COLO829 (cell line): ENCODE measurements around the gene GARRE1.
A peak's percentile ranks its signal among the peaks of the same experiment; 100 is the strongest.
"Not testable (repeated sequence)": the region's sequence is repeated elsewhere in the genome, so short reads cannot be mapped to it uniquely, and the experiment has no call there.

Source experiments
- DNase-seq: peaks from one replicate; pipeline ENCODE4 v3.0.0; 2012; ENCODE audit warnings: low spot score

GARRE1 gene

DNA sequence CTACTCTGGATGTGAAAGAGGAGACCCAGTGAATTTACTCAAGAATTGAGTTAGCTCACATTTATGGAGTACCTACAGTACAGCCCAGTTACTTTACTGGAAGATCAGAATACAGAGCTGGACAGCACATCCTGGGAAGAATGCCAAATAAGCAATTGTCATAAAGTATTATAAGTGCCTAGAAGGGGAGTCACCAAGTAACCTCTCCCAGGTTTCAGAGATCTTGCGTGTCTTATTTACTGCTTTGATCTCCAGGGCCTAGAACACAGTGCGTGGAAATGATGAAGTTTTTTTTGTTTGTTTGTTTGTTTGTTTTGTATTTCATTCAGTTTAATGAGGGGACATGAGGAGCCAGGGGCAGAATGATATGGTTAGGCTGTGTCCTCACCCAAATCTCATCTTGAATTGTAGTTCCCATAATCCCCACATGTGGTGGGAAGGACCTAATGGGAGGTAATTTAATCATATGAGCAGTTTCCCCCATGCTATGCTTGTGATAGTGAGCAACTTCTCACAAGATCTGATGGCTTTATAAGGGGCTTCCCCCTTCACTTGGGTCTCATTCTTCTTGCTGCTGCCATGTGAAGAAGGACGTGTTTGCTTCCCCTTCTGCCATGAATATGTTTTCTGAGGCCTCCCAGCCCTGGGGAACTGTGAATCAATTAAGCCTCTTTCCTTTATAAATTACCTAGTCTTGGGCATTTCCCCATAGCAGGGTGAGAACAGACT is 5.2 kb downstream of the GARRE1 start:
- DNase-seq: no peak

DNA sequence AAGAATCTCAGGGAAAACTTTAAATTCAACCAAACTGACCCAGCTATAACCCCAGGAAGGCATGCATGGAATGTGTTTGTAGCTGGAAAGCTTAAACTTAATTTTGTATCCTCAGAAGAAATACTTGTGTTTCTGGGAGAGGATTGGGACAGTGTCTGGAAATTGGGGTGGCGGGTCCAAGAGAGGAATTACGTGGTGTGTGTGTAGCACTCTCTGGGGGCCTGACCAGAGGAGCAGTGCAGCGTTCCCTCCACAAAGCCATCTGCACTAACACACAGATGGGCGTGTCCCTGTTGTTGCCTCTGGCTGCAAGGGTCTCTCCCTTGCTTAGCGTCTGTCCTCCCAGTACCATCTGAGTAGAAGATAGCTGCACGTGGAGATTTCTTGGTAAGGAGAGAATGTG is 6.4 kb downstream of the GARRE1 start:
- DNase-seq: no peak

DNA sequence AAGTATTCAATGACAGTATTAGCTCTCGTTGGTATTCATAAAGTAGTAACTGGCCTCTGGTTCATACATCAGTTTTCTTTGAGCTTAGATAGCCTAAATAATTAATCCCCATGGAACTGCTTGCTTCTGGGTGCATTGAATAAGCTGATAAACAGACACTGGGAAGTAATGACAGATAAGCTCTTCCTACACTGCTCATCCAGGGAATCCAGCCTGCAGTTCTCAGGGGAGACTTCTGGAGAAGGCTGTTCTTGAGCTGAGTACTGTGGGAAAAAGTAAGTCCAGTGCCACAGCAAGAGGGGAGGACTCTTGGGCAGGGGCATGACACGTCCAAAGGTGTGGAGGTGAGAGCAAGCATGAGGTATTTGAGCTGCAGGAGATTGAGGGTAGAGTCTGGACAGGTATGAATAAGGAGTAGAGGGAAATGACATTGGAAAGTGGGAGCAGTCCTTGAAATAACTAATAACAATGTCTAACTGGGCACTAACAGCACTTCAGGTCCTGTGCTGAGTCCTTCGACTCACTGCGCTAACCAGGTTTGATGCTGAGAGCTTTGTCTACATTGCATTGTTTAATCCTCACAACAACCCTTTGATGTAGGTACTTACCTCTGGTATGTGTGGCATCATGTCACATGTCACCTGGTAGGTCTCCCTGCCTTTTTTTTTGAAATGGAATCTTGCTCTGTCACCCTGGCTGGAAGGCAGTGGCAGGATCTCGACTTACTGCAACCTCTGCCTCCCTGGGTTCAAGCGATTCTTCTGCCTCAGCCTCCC is 7.2 kb downstream of the GARRE1 start:
- DNase-seq: no peak

DNA sequence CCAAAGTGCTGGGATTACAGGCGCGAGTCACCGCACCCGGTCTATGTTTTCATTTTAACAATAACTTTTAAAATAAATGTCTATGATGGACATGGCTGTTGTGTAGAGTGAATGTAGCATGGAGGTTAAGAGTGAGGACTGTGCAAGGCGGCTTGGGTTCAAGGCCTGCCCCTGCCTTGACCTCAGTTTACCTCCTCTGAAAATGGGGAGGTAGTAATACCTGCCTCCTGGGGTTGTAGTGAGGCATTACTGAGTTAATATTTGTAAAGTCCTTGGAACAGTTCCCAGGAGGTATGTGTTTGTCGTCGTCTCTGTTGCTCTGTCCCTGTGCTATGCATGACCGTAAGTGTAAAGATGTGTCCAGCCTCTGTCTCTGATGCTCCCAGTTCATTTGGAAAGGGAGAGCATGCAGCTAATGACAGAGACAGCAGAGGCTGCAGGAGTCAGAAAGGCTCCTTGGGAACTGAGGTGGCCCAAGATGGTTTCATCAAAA is 9.4 kb downstream of the GARRE1 start:
- no peak for DNase-seq

DNA sequence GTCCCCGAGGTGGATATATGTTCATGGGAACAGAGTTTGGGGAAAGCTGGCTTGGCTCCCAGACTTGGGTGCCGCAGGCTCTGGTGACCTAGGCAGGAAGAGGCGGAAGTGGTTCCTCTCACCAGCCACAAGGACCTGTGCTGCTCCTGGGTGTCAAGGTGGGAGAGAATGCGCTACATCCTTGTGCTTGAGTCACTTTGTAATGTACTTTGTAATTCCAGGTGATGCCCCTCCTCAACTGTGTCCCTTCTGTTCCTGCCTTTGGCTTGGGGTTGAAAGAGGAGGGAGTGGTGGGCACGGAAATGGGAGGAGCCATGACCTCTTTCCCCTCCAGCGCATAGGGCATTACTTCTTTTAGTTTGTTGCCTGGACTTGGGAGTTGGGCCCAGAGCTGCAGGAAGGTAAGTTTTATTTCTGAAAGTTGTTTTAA is 10.9 kb downstream of the GARRE1 start:
- no peak for DNase-seq

DNA sequence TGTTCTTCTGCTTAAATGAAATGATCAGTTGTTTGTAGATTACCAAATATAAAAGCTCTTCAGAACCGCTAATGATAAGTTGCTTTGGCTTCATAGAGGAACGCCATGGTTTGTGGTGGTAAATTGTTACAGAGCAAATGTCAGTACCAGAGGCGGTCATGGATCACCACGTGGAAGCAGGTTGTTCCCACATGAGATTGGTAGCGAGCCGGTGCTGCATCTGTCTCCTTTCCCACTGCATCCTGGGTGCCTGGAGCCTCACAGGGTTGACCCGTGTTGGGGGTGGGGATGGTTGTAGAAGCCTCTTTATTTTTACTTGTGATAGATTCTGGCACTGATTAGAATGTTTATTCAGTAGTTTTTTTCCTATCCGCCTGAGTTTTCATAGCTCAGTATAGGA is 14.7 kb downstream of the GARRE1 start:
- DNase-seq: no peak

DNA sequence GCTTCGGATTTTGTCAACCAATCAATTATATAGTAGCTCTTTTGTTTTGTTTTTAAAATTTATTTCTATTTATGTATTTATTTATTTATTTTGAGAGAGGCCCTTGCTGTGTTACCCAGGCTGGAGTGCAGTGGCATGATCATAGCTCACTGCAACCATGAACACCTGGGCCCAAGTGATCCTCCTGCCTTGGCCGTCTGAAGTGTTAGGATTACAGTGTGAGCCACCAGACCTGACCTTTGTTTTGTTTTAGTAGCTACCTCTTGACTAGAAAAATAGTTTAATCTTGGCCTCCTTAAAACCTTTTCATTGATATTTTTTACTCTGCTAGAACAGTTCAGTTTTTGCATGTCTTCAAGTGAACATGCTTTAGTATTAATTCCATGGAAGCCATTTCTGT is 15.1 kb downstream of the GARRE1 start:
- DNase-seq: no peak

DNA sequence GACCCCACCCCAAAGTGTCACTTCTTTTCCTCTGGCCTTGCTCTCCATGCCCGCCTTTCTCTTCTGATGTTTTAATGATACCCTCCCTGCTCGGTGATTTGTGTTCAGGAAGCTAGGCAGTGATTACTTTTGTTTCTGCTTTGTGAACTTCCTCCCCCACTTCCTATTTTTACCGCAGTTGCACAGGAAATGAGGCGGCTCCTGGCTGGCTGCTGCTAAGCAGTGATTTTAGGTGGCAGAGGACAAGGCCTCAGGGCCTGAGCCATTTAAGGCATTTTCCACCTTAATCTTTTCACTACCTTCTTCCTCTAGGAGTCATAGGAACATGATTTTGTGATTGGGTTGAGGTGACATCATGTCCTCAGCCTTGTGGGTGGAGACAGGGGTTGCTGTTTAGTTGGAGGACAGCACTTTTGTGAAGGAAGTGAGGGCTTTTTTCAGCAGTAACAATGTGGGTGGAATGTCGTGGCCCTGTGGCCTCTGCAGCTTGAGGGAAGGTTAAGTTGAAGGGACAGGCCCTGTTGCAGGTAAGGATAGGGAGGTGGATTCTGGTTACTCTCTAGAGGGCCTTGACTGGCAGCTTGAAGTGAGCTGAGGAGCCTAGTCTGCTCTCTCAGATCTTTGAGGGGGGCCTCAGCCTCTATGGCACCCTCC is 15.7 kb downstream of the GARRE1 start:
- DNase-seq: peak; percentile 27

DNA sequence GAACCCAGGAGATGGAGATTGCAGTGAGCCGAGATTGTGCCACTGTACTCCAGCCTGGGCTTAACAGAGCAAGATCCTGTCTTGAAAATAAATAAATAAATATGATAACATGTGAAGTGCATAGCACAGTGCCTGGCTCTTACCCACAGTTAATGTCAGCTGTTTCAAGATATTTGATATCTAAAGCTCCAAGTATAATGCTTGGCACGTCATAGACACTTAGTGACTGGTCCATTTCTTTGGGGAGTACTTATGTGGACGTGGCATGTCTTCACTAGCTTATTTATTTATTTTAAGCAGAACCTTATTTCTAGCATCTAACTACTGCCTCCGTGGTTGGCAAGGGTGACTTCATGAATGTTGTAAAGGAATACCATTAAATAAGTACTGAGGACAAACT is 18.8 kb downstream of the GARRE1 start:
- no peak for DNase-seq

DNA sequence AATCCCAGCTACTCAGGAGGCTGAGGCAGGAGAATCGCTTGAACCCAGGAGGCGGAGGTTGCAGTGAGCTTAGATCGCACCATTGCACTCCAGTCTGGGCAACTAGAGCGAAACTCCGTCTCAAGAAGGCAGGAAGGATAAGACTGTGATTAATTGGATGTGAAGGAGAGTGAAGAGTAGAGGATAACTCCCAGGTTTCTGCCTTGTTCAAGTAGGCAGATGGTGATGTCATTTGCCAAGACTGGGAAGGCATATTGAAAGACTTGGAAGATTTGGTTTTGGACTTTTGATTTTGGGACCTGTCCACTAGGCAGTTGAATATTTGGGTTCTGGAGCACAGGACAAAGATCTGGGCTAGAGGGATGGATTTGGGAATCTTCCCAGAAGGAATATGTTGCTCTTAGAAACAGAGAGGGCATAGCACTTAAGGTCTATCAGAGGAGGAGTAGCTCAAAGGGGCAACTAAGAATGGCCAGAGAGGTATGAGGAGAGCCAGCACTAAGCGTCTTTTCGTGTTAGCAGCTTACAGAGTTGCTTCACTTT is 20.0 kb downstream of the GARRE1 start:
- DNase-seq: no peak

DNA sequence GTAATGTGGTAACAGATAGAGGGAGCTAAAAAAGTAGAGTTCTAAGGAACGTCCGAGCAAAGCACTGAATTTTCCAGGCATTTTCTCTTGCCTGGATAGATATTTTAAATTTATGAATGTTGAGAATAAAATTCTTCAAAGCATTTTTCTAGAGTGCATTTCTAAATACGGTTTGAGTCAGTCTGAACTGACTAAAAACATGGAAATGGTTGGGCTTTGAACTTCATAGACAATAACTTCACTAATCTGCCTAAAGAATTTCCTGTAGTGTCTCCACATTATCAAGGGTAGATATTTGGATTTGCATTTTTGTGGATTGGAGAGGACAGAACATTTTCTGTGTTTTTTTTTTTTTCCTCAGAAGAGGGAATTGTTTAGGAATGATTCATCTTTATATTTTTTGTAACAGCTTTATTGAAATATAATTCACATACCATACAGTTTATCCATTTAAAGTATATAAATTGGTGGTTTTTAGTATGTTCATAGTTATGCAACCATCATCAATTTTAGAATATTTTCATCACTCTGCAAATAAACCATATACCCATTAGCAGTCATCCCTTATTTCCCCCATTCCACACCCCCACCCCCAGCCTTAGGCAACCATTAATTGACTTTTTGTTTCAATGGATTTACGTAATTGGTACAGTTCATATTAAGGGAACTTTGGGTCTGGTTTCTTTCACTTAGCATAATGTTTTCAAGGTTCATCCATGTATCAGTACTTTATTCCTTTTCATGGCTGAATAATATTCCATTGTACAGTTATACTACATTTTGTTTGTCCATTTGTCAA is 20.7 kb downstream of the GARRE1 start:
- peak; percentile 97 for DNase-seq

DNA sequence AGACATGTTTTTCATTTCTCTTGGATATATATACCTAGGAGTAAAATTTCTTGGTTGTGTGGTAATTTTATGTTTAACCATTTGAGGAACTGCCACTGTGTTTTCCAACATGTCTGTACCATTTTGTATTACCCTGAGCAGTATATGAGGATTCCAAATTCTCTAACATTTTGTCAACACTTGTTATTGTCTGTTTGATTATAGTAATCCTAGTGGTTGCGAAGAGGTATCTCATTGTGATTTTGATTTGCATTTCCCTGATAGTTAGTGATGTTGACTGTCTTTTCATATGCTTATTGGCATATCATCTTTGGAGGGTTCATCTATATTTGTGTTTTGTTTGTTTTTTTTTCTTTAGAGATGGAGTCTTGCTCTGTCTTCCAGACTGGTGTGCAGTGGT is 21.4 kb downstream of the GARRE1 start:
- no peak for DNase-seq

DNA sequence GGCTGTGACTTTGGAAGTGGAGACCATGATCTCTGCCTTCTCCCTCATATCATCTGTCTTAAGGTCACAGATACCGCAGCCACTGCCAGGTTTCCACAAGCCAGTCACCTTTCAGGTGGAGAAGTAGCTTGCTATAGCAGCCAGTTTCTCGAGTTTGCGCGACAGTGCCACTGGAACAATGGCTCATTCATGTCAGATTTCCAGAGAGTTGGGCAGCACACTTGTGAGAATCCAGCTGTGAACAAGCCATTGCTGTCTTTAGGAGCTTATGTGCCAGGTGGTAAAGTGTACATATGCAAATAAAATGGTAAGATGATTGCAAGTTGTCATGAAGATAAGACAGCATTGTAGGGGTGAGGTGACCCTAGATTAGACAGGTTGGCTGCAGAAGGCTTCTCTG is 22.3 kb downstream of the GARRE1 start:
- DNase-seq: peak; percentile 55

DNA sequence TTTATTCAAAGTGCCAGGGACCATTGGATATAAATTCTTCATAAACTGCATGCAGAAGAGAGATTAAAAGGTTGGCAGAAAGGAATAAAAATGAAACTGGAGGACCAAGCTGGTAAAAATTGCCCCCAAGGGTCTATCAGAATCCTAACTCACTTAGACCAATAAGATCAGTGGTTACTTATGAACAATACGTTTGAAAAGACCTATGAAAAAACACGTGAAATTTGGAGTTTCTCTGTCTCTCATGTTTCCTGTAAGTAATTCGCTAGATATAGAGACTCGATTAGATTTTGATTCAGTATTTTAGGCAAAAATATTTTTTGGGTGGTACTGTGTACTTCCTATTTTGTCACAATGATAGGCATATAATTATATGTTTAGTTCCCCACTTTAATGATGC is 22.9 kb downstream of the GARRE1 start:
- no peak for DNase-seq

DNA sequence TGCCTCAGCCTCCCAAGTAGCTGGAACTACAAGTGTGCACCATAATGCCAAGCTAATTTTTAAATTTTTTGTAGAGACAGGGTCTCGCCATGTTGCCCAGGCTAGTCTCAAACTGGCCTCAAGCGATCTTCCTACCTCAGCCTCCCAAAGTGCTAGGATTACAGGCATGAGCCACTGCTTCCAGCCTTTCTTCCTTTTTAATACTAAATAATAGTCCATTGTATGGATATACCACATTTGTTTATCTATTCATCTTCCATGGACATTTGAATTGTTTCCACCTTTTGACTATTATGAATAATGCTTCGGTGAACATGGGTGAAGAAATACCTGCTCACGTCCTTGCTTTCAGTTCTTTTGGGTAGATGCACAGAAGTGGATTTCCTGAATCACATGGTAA is 24.4 kb downstream of the GARRE1 start:
- DNase-seq: no peak

DNA sequence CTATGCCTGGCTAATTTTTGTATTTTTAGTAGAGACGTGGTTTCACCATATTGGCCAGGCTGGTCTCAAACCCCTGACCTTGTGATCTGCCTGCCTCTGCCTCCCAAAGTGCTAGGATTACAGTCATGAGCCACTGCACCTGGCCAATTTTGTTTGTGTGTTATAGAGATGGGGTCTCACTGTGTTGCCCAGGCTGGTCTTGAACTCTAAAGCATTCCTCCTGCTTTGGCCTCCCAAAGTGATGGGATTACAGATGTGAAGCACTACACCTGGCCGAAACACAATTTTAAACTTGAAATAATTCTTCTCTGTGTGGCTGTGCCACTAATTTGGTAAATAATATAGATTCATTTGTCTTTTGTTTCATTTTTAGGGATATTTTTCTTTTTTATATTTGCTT is 27.1 kb downstream of the GARRE1 start:
- not testable (repeated sequence) for DNase-seq

DNA sequence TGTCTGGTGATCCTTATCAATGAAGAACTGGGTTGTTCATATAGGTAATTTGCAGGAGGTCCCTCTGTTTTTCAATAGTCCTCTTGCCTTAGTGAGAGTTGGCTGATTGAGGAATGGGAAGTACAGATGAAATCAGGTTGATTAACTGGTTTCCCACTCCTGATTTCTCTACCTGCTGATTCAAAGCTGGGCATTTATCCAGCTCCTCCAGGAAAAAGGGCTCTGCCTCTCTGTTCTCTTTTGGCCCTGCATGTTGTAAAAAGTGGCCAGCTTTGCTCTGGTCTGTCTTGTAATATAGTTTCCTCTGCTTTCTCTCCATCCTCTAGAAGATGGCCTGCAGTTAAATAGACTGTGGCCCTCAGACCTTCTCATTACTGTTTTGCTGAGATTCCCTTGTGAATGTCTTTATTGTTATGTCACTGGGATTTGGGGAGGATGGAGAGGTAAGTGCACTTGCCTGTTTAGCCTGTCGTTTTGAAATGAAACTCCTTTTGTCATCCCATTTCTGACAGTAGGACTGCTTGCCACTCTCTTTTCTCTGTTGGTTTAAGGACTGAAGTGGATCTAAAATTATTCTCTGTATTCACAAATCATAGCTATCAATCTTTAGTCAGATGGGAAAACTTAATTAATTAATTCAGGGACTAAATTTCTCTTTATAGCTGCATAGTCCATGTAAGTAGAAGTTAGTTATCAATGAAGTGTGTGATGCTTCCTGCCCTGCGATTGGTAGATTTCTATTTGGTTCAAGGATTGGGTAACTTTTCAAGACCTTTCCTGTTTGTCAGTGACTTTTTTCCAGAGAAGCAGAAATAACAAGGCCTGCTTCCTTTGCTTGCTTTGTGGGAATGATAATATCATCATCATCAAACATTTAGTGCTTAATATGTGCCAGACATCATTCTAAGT is 28.5 kb downstream of the GARRE1 start:
- DNase-seq: no peak

DNA sequence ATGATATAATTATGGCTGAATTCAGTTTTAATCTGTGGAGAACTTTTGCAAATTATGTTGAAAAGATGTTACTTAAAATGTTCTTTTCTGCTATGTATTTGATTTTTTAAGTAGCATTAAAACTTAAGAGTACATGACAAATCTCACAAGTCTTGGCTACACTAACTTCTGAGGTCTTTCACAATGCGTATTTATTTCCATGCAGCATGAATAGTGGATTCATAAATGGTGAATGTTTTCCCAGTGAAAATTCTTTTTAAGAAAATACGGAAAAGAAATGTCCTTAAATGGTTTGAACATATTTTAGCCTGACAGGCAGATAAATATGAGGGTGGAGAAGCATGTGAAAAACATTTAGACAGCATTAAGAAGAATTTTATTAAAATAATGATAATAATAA is 30.2 kb downstream of the GARRE1 start:
- no peak for DNase-seq

DNA sequence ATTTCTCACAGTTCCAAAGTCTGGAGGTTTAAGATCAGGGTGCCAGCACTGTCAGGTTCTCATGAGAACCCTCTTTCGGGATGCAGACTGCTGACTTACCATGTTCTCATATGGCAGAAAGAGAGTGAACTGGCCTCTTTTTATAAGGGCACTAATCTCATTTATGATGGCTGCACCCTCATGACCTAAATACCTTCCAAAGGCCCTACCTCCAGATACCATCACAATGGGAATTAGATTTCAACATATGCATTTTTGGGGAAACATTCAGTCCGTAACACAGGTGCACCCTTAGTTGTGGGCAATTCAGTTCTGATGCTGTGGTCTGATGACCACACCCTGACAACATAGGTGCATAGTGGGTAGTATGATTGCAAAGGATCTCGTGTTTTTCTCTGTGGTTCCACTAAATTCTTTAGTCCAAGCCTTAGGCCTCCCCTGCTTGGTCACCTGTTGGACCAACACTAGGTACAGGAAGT is 33.3 kb downstream of the GARRE1 start:
- DNase-seq: no peak

DNA sequence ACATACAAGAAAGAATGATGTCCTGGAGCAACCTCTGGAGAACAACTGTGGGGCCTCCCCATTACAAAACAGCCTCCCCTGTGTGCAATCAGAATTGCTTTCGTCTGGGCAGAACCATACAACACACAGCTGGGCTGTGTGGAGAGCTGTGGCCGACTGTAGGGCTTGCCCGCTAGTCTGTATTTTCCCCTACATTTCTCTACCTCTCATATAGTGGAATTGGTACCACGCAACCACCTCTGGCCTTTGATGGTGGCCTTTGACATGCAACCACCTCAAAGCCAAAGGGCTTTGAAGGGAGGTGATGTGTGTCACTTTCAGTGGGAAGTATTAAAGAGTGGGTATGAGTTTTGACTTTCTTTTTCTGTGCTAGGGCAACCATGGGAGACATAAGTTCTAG is 34.0 kb downstream of the GARRE1 start:
- no peak for DNase-seq

DNA sequence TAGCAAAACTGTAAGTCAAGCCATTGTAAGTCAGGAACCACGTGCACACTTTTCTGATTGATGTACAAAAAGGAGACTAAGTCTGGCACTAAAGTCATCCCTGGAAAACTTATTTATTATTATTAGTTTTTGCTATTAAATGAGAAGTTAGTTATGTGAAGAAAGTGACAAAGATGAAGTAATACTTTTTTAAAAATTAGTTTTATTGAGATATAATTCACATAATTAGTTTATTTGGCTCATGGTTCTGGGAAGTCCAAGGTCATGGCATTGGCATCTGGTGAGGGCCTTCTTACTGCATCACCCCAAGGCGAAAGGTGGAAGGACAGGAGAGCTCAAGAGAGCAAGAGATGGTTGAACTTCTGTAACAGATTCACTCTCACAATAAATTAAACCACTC is 36.9 kb downstream of the GARRE1 start:
- no peak for DNase-seq
